Endothelial cell of umbilical vein (primary cell): ENCODE measurements around the gene RBM46. TPM values are rescaled to one million over a fixed set of nuclear protein-coding genes. Genes with fewer than 3 reads are reported as not detected.
"Not testable (repeated sequence)": the region's sequence is repeated elsewhere in the genome, so short reads cannot be mapped to it uniquely, and the experiment has no call there.

Source experiments
- BruUV-seq: library from RNA; stranded (reverse); fragments of 400-500 nt; replicated peaks from 2 replicates; lab custom pipeline; 2021; lab: Mats Ljungman, UMichigan
- CTCF ChIA-PET: fragments of 300-600, 350-600 bp; sonication (Branson Sonifier 250); formaldehyde crosslinking; loops from one replicate; lab custom pipeline; 2021; ENCODE audit warnings: antibody characterized with exemption, inconsistent platforms; lab: Charles Lee
- POLR2A ChIA-PET: fragments of 300-600, 350-600 bp; sonication (Branson Sonifier 250); formaldehyde crosslinking; loops from one replicate; lab custom pipeline; 2021; ENCODE audit warnings: antibody characterized with exemption, inconsistent platforms; lab: Charles Lee
- DNase-seq: peaks from one replicate; pipeline ENCODE4 v3.0.0-alpha.2; 2011; ENCODE audit warnings: low read depth, low spot score
- FAIRE-seq: peaks from 2 replicates; lab custom pipeline; 2011; peaks lifted over from hg19 to GRCh38; lab: Jason Lieb, UNC
- H2AFZ ChIP-seq: 2 replicates; pipeline ENCODE4 v1.6.0; 2012; ENCODE audit warnings: low read depth, low read length, control low read depth, inconsistent platforms
- H3K27ac ChIP-seq: 2 replicates; pipeline ENCODE4 v1.5.1; 2011; ENCODE audit warnings: low read depth, mild to moderate bottlenecking, control low read depth, low read length, moderate library complexity; ENCODE audit not compliant: insufficient read depth
- H3K27me3 ChIP-seq, 2 experiments: 2 replicates each; pipeline versions ENCODE4 v1.6.0 to v1.6.1; 2011; ENCODE audit warnings: low read length in 2 of 2, mixed read lengths in 1 of 2; ENCODE audit not compliant: control insufficient read depth in 2 of 2, insufficient read depth in 2 of 2
- H3K36me3 ChIP-seq, 2 experiments: 2 replicates in 1 of 2; 3 replicates in 1 of 2; pipeline ENCODE4 v1.5.1; 2011; ENCODE audit warnings: low read length in 2 of 2, mild to moderate bottlenecking in 1 of 2, moderate library complexity in 1 of 2; ENCODE audit not compliant: control insufficient read depth in 2 of 2, insufficient read depth in 2 of 2; ENCODE audit errors: extremely low read depth in 1 of 2
- H3K4me1 ChIP-seq: 3 replicates; pipeline ENCODE4 v1.5.1; 2011; ENCODE audit warnings: mild to moderate bottlenecking, low read length; ENCODE audit not compliant: control insufficient read depth, insufficient read depth; ENCODE audit errors: extremely low read depth
- H3K4me2 ChIP-seq: 2 replicates; pipeline ENCODE4 v1.6.1; 2011; ENCODE audit warnings: low read length, control low read depth, mixed read lengths; ENCODE audit not compliant: insufficient read depth
- H3K4me3 ChIP-seq, 3 experiments: fragments of 200-600 bp in 1 of 3; sonication (generic), shearing (Covaris generic) in 1 of 3; replicated peaks in 1 of 3; 2 replicates each; pipeline ENCODE4 v1.5.1; 2011 to 2016; ENCODE audit warnings: control low read depth in 3 of 3, low read length in 3 of 3, mild to moderate bottlenecking in 2 of 3, inconsistent platforms in 1 of 3, low read depth in 1 of 3, moderate library complexity in 1 of 3; ENCODE audit not compliant: insufficient read depth in 1 of 3
- H3K79me2 ChIP-seq: 2 replicates; pipeline ENCODE4 v1.6.0; 2012; ENCODE audit warnings: low read length, inconsistent platforms; ENCODE audit not compliant: control insufficient read depth, insufficient read depth
- H3K9ac ChIP-seq: replicated peaks from 2 replicates; pipeline ENCODE3; 2011; ENCODE audit warnings: low read length, control low read depth; ENCODE audit not compliant: insufficient read depth; ENCODE audit errors: extremely low read depth
- H3K9me1 ChIP-seq: replicated peaks from 3 replicates; pipeline ENCODE4 v1.6.0; 2011; ENCODE audit warnings: mild to moderate bottlenecking, low read length; ENCODE audit not compliant: control insufficient read depth, insufficient read depth; ENCODE audit errors: extremely low read depth
- H3K9me3 ChIP-seq: replicated peaks from 2 replicates; pipeline ENCODE4 v1.5.1; 2012; ENCODE audit warnings: low read length, inconsistent platforms; ENCODE audit not compliant: control insufficient read depth, insufficient read depth
- H4K20me1 ChIP-seq: replicated peaks from 2 replicates; pipeline ENCODE3; 2011; ENCODE audit warnings: mild to moderate bottlenecking, low read length; ENCODE audit not compliant: control insufficient read depth, insufficient read depth; ENCODE audit errors: extremely low read depth
- CTCF ChIP-seq, 2 donors: IDR thresholded peaks; 1 replicate in 1 of 2; 2 replicates in 1 of 2; pipeline ENCODE4 v1.5.1; 2011; ENCODE audit warnings: low read length in 2 of 2, mild to moderate bottlenecking in 2 of 2, moderate library complexity in 2 of 2, control low read depth in 1 of 2, inconsistent platforms in 1 of 2, low read depth in 1 of 2; ENCODE audit not compliant: insufficient read depth in 1 of 2; ENCODE audit errors: extremely low read depth in 1 of 2
- EZH2 ChIP-seq: IDR thresholded peaks from 2 replicates; pipeline ENCODE4 v1.6.1; 2012; ENCODE audit warnings: borderline replicate concordance, low read depth, mild to moderate bottlenecking, moderate library complexity, low read length, inconsistent platforms; ENCODE audit not compliant: severe bottlenecking
- FOS ChIP-seq: IDR thresholded peaks from 2 replicates; pipeline ENCODE4 v1.6.1; 2011; ENCODE audit warnings: mild to moderate bottlenecking, low read length, moderate library complexity, borderline replicate concordance; ENCODE audit not compliant: insufficient read depth
- GATA2 ChIP-seq: IDR thresholded peaks from 2 replicates; pipeline ENCODE4 v1.7.0; 2011; ENCODE audit warnings: low read depth, mild to moderate bottlenecking, moderate library complexity, mixed read lengths, low read length; ENCODE audit not compliant: insufficient read length, insufficient read depth
- JUN ChIP-seq: IDR thresholded peaks from 2 replicates; pipeline ENCODE4 v1.6.1; 2011; ENCODE audit warnings: borderline replicate concordance, low read depth; ENCODE audit not compliant: insufficient read length, insufficient read depth
- MYC ChIP-seq: IDR thresholded peaks from one replicate; pipeline ENCODE4 v1.6.1; 2011; ENCODE audit warnings: mild to moderate bottlenecking, low read depth, low read length
- POLR2A ChIP-seq: IDR thresholded peaks from 2 replicates; pipeline ENCODE4 v1.6.1; 2012; ENCODE audit warnings: low read depth, mild to moderate bottlenecking, control low read depth, low read length
- POLR2AphosphoS5 ChIP-seq: IDR thresholded peaks from 2 replicates; pipeline ENCODE4 v1.6.1; 2012; ENCODE audit warnings: low read depth, mild to moderate bottlenecking, control low read depth, low read length, moderate library complexity; ENCODE audit not compliant: insufficient read depth
- dilution Hi-C: fragments of 300-500 bp; cut with MboI; formaldehyde crosslinking; loops from one replicate; pipeline ENCODE4 v1.15.0; 2019; ENCODE audit warnings: low sequenced_read_pairs; ENCODE audit not compliant: extremely low pct_ligation_motif_present
- intact Hi-C: fragments of 100-400 bp; cut with micrococcal nuclease; formaldehyde crosslinking; loops from one replicate; pipeline ENCODE4 v1.10.0; 2022
- polyA plus RNA-seq, 4 experiments: library from polyadenylated mRNA; depleted of rRNA in 3 of 4; stranded (reverse) in 3 of 4; unstranded in 1 of 4; fragments of >200 nt; gene quantifications; 2 replicates each; pipeline versions ENCODE4 v1.2.1 to v1.2.3, GENCODE V29; 2011 to 2012; ENCODE audit warnings: missing spikeins in 1 of 4
- total RNA-seq: library from RNA; stranded (reverse); gene quantifications from 2 replicates; pipeline ENCODE4 v1.2.3, GENCODE V29; 2021
- TF ChIP-seq, protein P1 (sequence below): IDR thresholded peaks from 2 replicates; pipeline ENCODE4 v1.6.1; 2011; ENCODE audit not compliant: insufficient read depth, insufficient read length

Gene RBM46
- total and polyA plus RNA-seq, 2 donors (not counting 3 experiments of a cell fraction or from before 2014, with no cell fraction given) = not detected

DNA sequence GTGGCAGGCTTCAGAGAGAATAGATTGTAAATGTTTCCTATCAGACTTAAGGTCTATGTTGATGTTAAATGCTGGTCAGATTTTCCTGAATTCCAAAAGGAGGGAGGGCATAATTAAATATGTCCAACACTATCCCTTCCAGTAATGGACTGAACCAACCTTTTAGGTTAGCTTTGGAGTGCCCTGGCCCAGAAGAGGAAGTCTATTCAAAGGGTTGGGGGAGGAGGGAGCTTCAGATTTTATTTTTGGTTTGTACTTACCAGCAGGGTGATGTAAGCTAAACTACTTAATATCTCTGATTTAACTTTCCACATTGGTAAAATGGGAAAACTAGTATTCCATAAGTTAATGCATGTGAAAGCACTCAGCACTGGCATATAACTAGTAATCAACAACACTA is 91.1 kb downstream of the RBM46 start:
- no peak overlapping the region for H3K9ac ChIP-seq
- DNase-seq (no peak), FAIRE-seq (no peak)
- no peak overlapping the region for H2AFZ ChIP-seq
- H3K9me3 ChIP-seq = no peaks in the 10 kb centered on the region
- no peaks in the 10 kb centered on the region for H3K9me1 ChIP-seq
- no peaks in the 10 kb centered on the region for H3K27me3 ChIP-seq
- intact Hi-C loops = loop anchor here (10.0 kb wide), 1 partner anchor 1963 kb away; no protein-coding TSS in a partner anchor
- POLR2A ChIA-PET = no interaction called here
- no peaks in the 10 kb centered on the region for H3K79me2 ChIP-seq
- H3K4me1 ChIP-seq = no peaks in the 10 kb centered on the region
- no TSS peak for BruUV-seq
- CTCF ChIA-PET = interaction anchor here (1.5 kb wide), 1 partner anchor 63 kb away, joined by 3 read pairs; no protein-coding TSS in a partner anchor
- dilution Hi-C loops = no loop called here
- no peak overlapping the region for H3K4me2 ChIP-seq
- no peaks in the 10 kb centered on the region for H3K36me3 ChIP-seq
- H3K4me3 ChIP-seq = no peak overlapping the region
- TF ChIP-seq POLR2AphosphoS5 (no peak), GATA2 (no peak), EZH2 (no peak), JUN (no peak), FOS (no peak), CTCF (IDR thresholded peaks at IDR 0.05; ENCODE audit: extremely low read depth in 1 of 2, insufficient read depth in 1 of 2, low read depth in 1 of 2, low read length in 2 of 2) (no peak), MYC (no peak), POLR2A (no peak)
- TF ChIP-seq, protein P1, sequence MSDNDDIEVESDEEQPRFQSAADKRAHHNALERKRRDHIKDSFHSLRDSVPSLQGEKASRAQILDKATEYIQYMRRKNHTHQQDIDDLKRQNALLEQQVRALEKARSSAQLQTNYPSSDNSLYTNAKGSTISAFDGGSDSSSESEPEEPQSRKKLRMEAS = no peak
- no peak overlapping the region for H3K27ac ChIP-seq
- H4K20me1 ChIP-seq = no peaks in the 10 kb centered on the region

GRCh38 chr4:154874049-154874448 is 93.0 kb downstream of the RBM46 start:
- FAIRE-seq, dilution Hi-C loops, CTCF ChIA-PET: not testable (repeated sequence)

More at GRCh38 chr4:154874049-154874448, 93.0 kb downstream of the RBM46 start:
- H3K9me3 ChIP-seq, H3K4me1 ChIP-seq, H3K4me2 ChIP-seq, H2AFZ ChIP-seq, H4K20me1 ChIP-seq, H3K9me1 ChIP-seq, H3K4me3 ChIP-seq, POLR2A ChIA-PET, BruUV-seq, H3K36me3 ChIP-seq, H3K9ac ChIP-seq, H3K27ac ChIP-seq, H3K79me2 ChIP-seq, DNase-seq, H3K27me3 ChIP-seq: not testable (repeated sequence)
- intact Hi-C loops = loop anchor here (10.0 kb wide), 1 partner anchor 1961 kb away; no protein-coding TSS in a partner anchor
